ENCODE results near the gene OR2D3.

DNA sequence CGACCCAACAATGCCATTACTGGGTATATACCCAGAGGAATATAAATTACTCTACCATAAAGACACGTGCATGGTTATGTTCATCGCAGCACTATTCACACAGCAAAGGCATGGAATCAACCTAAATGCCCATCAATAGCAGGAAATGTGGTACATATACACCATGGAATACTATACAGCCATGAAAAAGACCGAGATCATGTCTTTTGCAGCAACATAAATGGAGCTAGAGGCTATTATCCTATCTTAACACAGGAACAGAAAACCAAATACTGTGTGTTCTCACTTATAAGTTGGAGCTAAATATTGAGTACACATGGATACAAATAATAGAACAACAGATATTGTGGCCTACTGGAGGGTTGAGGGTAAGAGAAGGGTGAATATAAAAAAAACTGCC, 32.0 kb upstream of the OR2D3 start:
- no peak for TF ChIP-seq EZH2phosphoT487 (IDR thresholded peaks at IDR 0.05)
- TF ChIP-seq EZH2 (IDR thresholded peaks at IDR 0.05): no peak
- TF ChIP-seq, protein P1, sequence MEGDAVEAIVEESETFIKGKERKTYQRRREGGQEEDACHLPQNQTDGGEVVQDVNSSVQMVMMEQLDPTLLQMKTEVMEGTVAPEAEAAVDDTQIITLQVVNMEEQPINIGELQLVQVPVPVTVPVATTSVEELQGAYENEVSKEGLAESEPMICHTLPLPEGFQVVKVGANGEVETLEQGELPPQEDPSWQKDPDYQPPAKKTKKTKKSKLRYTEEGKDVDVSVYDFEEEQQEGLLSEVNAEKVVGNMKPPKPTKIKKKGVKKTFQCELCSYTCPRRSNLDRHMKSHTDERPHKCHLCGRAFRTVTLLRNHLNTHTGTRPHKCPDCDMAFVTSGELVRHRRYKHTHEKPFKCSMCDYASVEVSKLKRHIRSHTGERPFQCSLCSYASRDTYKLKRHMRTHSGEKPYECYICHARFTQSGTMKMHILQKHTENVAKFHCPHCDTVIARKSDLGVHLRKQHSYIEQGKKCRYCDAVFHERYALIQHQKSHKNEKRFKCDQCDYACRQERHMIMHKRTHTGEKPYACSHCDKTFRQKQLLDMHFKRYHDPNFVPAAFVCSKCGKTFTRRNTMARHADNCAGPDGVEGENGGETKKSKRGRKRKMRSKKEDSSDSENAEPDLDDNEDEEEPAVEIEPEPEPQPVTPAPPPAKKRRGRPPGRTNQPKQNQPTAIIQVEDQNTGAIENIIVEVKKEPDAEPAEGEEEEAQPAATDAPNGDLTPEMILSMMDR (IDR thresholded peaks at IDR 0.05): no peak
